Activated naive CD4-positive, alpha-beta T cell treated with anti-CD3 and anti-CD28 coated beads, Interleukin-2, amount 10 ng/mL, durations not matched to agents 7 days and 5 days (primary cell): Measurements from ENCODE around the gene PCDHA10.
"Not testable (repeated sequence)": the region's sequence is repeated elsewhere in the genome, so short reads cannot be mapped to it uniquely, and the experiment has no call there.

ENCODE experiments used
- CTCF ChIA-PET: fragments of 350-600 bp; sonication (Branson Sonifier 250); formaldehyde crosslinking; loops from one replicate; lab custom pipeline; 2021; ENCODE audit warnings: antibody characterized with exemption; lab: Charles Lee
- DNase-seq: peaks from one replicate; pipeline ENCODE4 v3.0.0-alpha.2; 2020
- H3K27ac Mint-ChIP-seq: one replicate; pipeline ENCODE4 v1.8.0; 2021; ENCODE audit warnings: mild to moderate bottlenecking, moderate library complexity, mixed read lengths
- H3K27me3 Mint-ChIP-seq: one replicate; pipeline ENCODE4 v1.8.0; 2021; ENCODE audit warnings: mild to moderate bottlenecking, mixed read lengths
- H3K36me3 Mint-ChIP-seq: one replicate; pipeline ENCODE4 v1.8.0; 2021; ENCODE audit warnings: mixed read lengths
- H3K4me1 Mint-ChIP-seq: one replicate; pipeline ENCODE4 v1.8.0; 2021; ENCODE audit warnings: mixed read lengths
- H3K4me3 Mint-ChIP-seq: one replicate; pipeline ENCODE4 v1.8.0; 2021; ENCODE audit warnings: mild to moderate bottlenecking, moderate library complexity, mixed read lengths
- H3K9me3 Mint-ChIP-seq: one replicate; pipeline ENCODE4 v1.8.0; 2021; ENCODE audit warnings: mixed read lengths

PCDHA10 gene

GRCh38 chr5:140855772-140856674, at the start of gene PCDHA10:
Gene PCDHA10, plus strand, starts transcription at chr5:140855897. Its CDS starts 152 bp downstream, at chr5:140856049.
- H3K4me3 Mint-ChIP-seq, result no peak within 1 kb of the TSS
- H3K27me3 Mint-ChIP-seq, result peaks cover 4% of the 10 kb centered on the region
- peaks cover 20% of the 10 kb centered on the region for H3K9me3 Mint-ChIP-seq
- no peaks in the 10 kb centered on the region for H3K36me3 Mint-ChIP-seq
- CTCF ChIA-PET, result interaction anchor here (1.0 kb wide), 1 partner anchor 13 kb away, joined by 3 read pairs; no protein-coding TSS in a partner anchor
- peak within 1 kb of the TSS; percentile 28 for H3K27ac Mint-ChIP-seq
- no peaks in the 10 kb centered on the region for H3K4me1 Mint-ChIP-seq
- DNase-seq, result no peak

DNA sequence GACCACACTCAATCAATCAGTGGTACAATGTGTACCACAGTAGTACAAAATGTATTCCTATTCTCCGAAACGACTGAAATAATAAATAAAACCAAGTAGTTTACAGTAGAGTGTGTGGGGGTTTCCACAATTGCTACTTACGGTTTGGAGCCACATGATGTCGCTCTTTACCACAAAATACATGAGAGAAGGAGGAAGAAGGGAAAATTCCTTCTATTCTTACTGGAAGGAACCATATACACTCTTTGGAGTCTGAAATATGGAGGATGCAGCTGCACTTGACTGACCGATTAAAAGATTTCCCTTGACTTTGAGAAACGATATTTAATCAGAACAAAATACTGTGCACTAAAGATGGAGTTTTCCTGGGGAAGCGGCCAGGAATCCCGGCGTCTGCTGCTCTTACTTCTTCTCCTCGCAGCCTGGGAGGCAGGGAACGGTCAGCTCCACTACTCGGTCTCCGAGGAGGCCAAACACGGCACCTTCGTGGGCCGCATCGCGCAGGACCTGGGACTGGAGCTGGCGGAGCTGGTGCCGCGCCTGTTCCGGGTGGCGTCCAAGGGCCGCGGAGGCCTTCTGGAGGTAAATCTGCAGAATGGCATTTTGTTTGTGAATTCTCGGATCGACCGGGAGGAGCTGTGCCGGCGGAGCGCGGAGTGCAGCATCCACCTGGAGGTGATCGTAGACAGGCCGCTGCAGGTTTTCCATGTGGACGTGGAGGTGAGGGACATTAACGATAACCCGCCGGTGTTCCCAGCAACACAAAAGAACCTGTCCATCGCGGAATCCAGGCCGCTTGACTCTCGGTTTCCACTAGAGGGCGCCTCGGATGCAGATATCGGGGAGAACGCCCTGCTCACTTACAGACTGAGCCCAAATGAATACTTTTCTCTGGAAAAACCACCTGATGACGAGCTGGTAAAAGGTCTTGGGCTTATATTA, 48.6 kb upstream of the PCDHA10 start, which contains the start of gene PCDHA4:
PCDHA4 (plus strand) TSS at position 235 of the 942 bp plus-strand sequence.
- Mint-ChIP-seq H3K36me3 (peaks cover 3% of the 10 kb centered on the region), H3K9me3 (peaks cover 28% of the 10 kb centered on the region), H3K27me3 (peaks cover 11% of the 10 kb centered on the region), H3K4me1 (no peaks in the 10 kb centered on the region), H3K27ac (no peak within 1 kb of the TSS), H3K4me3 (no peak within 1 kb of the TSS)
- CTCF ChIA-PET, result interaction anchor here (0.9 to 1.3 kb wide), 3 partner anchors 12 to 57 kb away, joined by 3 read pairs; no protein-coding TSS in a partner anchor
- peak; percentile 45 for DNase-seq

DNA sequence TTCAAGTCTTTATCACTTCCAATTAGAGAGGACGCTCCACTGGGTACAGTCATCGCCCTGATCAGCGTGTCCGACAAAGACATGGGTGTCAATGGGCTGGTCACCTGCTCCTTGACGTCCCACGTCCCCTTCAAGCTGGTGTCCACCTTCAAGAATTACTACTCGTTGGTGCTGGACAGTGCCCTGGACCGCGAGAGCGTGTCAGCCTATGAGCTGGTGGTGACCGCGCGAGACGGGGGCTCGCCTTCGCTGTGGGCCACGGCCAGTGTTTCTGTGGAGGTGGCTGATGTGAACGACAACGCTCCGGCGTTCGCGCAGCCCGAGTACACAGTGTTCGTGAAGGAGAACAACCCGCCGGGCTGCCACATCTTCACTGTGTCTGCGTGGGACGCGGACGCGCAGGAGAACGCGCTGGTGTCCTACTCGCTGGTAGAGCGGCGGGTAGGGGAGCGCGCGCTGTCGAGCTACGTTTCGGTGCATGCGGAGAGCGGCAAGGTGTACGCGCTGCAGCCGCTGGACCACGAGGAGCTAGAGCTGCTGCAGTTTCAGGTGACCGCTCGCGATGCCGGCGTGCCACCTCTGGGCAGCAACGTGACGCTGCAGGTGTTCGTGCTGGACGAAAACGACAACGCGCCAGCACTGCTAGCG, 47.3 kb upstream of the PCDHA10 start:
- Mint-ChIP-seq H3K27me3 (peaks cover 11% of the 10 kb centered on the region), H3K9me3 (peaks cover 29% of the 10 kb centered on the region)
- not testable (repeated sequence) for H3K4me1 Mint-ChIP-seq, H3K27ac Mint-ChIP-seq, DNase-seq, H3K36me3 Mint-ChIP-seq, H3K4me3 Mint-ChIP-seq
- CTCF ChIA-PET, result interaction anchor here (0.9 to 1.1 kb wide), 2 partner anchors 25 to 56 kb away, joined by 3 read pairs; no protein-coding TSS in a partner anchor

DNA sequence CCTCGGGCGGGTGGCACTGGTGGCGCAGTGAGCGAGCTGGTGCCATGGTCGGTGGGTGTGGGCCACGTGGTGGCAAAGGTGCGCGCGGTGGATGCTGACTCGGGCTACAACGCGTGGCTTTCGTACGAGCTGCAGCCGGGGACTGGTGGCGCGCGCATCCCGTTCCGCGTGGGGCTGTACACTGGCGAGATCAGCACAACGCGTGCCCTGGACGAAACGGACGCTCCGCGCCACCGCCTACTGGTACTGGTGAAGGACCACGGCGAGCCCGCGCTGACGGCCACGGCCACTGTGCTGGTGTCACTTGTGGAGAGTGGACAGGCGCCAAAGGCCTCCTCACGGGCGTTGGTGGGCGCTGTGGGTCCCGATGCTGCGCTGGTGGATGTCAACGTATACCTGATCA, 46.8 kb upstream of the PCDHA10 start:
- Mint-ChIP-seq H3K27me3 (peaks cover 11% of the 10 kb centered on the region), H3K4me3 (no peak overlapping the region), H3K9me3 (peaks cover 28% of the 10 kb centered on the region), H3K4me1 (no peaks in the 10 kb centered on the region), H3K36me3 (peaks cover 1% of the 10 kb centered on the region), H3K27ac (no peak overlapping the region)
- DNase-seq, result no peak
- CTCF ChIA-PET, result no interaction called here

GRCh38 chr5:140821375-140822280, 34.1 kb upstream of the PCDHA10 start, which contains the start of gene PCDHA5:
Gene PCDHA5, plus strand, starts transcription at chr5:140821613.
- peak; percentile 50 for DNase-seq
- H3K4me1 Mint-ChIP-seq, result no peaks in the 10 kb centered on the region
- CTCF ChIA-PET, result interaction anchor here (0.9 to 1.2 kb wide), 2 partner anchors 12 to 549 kb away, joined by 3 read pairs; no protein-coding TSS in a partner anchor
- no peak within 1 kb of the TSS for H3K27ac Mint-ChIP-seq
- no peak within 1 kb of the TSS for H3K4me3 Mint-ChIP-seq
- H3K36me3 Mint-ChIP-seq, result no peaks in the 10 kb centered on the region
- peaks cover 10% of the 10 kb centered on the region for H3K9me3 Mint-ChIP-seq
- H3K27me3 Mint-ChIP-seq, result peaks cover 3% of the 10 kb centered on the region

GRCh38 chr5:140822281-140822629, 33.4 kb upstream of the PCDHA10 start:
- no peak overlapping the region for H3K27ac Mint-ChIP-seq
- H3K4me1 Mint-ChIP-seq, result no peaks in the 10 kb centered on the region
- no peak overlapping the region for H3K4me3 Mint-ChIP-seq
- H3K9me3 Mint-ChIP-seq, result peaks cover 13% of the 10 kb centered on the region
- CTCF ChIA-PET, result no interaction called here
- H3K36me3 Mint-ChIP-seq, result no peaks in the 10 kb centered on the region
- DNase-seq, result no peak
- peaks cover 3% of the 10 kb centered on the region for H3K27me3 Mint-ChIP-seq

GRCh38 chr5:140822969-140823368, 32.7 kb upstream of the PCDHA10 start:
- H3K4me3 Mint-ChIP-seq, H3K4me1 Mint-ChIP-seq, DNase-seq, H3K27me3 Mint-ChIP-seq, H3K27ac Mint-ChIP-seq, CTCF ChIA-PET, H3K36me3 Mint-ChIP-seq: not testable (repeated sequence)
- H3K9me3 Mint-ChIP-seq, result peaks cover 15% of the 10 kb centered on the region

DNA sequence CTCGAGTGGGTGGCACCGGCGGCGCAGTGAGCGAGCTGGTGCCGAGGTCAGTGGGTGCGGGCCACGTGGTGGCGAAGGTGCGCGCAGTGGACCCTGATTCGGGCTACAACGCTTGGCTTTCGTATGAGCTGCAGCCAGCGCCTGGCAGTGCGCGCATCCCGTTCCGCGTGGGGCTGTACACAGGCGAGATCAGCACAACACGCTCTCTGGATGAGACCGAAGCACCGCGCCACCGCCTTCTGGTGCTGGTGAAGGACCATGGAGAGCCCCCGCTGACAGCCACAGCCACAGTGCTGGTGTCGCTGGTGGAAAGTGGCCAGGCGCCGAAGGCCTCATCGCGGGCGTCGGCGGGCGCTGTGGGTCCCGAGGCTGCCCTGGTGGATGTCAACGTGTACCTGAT, 32.2 kb upstream of the PCDHA10 start:
- H3K27ac Mint-ChIP-seq, result no peak overlapping the region
- H3K27me3 Mint-ChIP-seq, result peaks cover 10% of the 10 kb centered on the region
- H3K36me3 Mint-ChIP-seq, result peaks cover 2% of the 10 kb centered on the region
- H3K4me1 Mint-ChIP-seq, result no peaks in the 10 kb centered on the region
- no peak for DNase-seq
- CTCF ChIA-PET, result no interaction called here
- H3K4me3 Mint-ChIP-seq, result no peak overlapping the region
- H3K9me3 Mint-ChIP-seq, result peaks cover 17% of the 10 kb centered on the region

DNA sequence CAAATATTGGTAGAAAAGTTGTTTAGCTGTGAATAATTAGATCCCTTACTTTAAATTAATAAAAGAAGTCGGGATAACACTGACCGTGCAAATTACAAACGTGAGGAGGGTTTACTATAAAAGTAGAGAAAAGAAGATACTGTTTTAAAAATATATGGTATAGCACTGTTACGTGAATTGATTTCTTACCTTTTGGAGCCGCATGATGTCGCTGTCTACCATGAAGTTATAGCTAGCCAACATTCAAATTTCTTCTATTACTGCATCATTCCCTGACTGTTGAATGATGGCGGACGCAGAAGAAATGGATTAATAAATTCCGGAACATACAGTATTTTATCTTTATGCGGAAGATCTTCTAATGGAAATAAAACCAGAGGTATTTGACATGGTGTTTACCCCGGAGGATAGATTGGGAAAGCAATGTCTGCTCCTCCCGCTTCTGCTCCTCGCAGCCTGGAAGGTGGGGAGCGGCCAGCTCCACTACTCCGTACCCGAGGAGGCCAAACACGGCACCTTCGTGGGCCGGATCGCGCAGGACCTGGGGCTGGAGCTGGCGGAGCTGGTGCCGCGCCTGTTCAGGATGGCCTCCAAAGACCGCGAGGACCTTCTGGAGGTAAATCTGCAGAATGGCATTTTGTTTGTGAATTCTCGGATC, 27.9 kb upstream of the PCDHA10 start, which contains the start of gene PCDHA6:
PCDHA6 (plus strand) TSS at position 257 of the 658 bp plus-strand sequence; CDS start at position 389, 132 bp downstream.
- no peak within 1 kb of the TSS for H3K4me3 Mint-ChIP-seq
- H3K27ac Mint-ChIP-seq, result peak within 1 kb of the TSS; percentile 58
- CTCF ChIA-PET, result interaction anchor here (1.1 kb wide), 1 partner anchor 29 kb away, joined by 3 read pairs; no protein-coding TSS in a partner anchor
- H3K27me3 Mint-ChIP-seq, result peaks cover 13% of the 10 kb centered on the region
- H3K9me3 Mint-ChIP-seq, result peaks cover 21% of the 10 kb centered on the region
- no peaks in the 10 kb centered on the region for H3K4me1 Mint-ChIP-seq
- H3K36me3 Mint-ChIP-seq, result peaks cover 4% of the 10 kb centered on the region
- DNase-seq, result no peak

- CTCF ChIA-PET, result interaction anchor here (1.1 kb wide), 1 partner anchor 30 kb away, joined by 3 read pairs; no protein-coding TSS in a partner anchor
- peaks cover 22% of the 10 kb centered on the region for H3K9me3 Mint-ChIP-seq
- H3K27me3 Mint-ChIP-seq, result peaks cover 13% of the 10 kb centered on the region
- no peaks in the 10 kb centered on the region for H3K4me1 Mint-ChIP-seq
- no peak overlapping the region for H3K4me3 Mint-ChIP-seq
- H3K36me3 Mint-ChIP-seq, result peaks cover 4% of the 10 kb centered on the region
- peak overlapping the region; percentile 58 for H3K27ac Mint-ChIP-seq
- no peak for DNase-seq
Measured at GRCh38 chr5:140828362-140828737, 27.3 kb upstream of the PCDHA10 start.

GRCh38 chr5:140829511-140830501, 25.9 kb upstream of the PCDHA10 start:
- H3K4me1 Mint-ChIP-seq, H3K4me3 Mint-ChIP-seq, DNase-seq, H3K36me3 Mint-ChIP-seq, CTCF ChIA-PET, H3K27ac Mint-ChIP-seq: not testable (repeated sequence)
- H3K9me3 Mint-ChIP-seq, result peaks cover 28% of the 10 kb centered on the region
- peaks cover 18% of the 10 kb centered on the region for H3K27me3 Mint-ChIP-seq
